ENCODE measurements around the gene AGMO. TPM values are rescaled to one million over a fixed set of nuclear protein-coding genes. Genes with fewer than 3 reads are reported as not detected.

AGMO gene
- total RNA-seq (under 1 TPM in 3 of 9 donors, not detected in 6; 0.11 to 0.34 (median 0.15) TPM), polyA plus RNA-seq (under 1 TPM in 2 of 3 donors, not detected in 1; 0.05 to 0.30 TPM)
- long read RNA-seq, donor 1 = 0 reads
- long read RNA-seq, donor 2 = 0 reads
- long read RNA-seq, donor 3 = 0 reads
- long read RNA-seq, donor 4 = 0 reads
- long read RNA-seq, donor 5, partial matches to known transcripts = 0 of 1 reads
- long read RNA-seq, donor 5, other reads (novel, unspliced or antisense) = 0 of 1 reads
- long read RNA-seq, donor 6 = 0 reads
- long read RNA-seq, donor 7 = 0 reads
- long read RNA-seq, donor 8 = 0 reads
- long read RNA-seq, donor 9 = 0 reads
- long read RNA-seq, donor 10 = 0 reads

DNA sequence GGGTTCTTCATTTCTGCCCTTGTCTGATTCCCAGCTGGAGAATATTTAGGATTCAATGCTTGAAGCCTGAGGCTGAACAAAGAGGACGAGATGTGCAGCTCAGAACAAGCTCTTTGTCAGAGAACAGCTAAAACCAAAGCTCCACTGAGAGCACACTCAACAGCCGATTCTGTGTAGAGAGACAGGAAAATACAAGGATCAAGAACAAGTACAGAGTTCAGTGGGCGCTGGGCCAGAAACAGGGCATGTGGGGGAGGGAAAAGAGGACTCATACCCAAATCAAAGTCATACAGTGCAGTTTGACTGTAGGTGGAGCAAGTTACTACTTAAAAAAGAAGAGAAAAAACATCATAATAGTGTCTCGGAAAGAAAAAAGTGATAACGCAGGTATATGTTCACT, at the start of gene AGMO:
Gene AGMO, minus strand, starts transcription at position 181 of the 400 bp plus-strand sequence.
- TF ChIP-seq POLR2A (IDR thresholded peaks at IDR 0.05) = no peak
- TF ChIP-seq, protein P1, sequence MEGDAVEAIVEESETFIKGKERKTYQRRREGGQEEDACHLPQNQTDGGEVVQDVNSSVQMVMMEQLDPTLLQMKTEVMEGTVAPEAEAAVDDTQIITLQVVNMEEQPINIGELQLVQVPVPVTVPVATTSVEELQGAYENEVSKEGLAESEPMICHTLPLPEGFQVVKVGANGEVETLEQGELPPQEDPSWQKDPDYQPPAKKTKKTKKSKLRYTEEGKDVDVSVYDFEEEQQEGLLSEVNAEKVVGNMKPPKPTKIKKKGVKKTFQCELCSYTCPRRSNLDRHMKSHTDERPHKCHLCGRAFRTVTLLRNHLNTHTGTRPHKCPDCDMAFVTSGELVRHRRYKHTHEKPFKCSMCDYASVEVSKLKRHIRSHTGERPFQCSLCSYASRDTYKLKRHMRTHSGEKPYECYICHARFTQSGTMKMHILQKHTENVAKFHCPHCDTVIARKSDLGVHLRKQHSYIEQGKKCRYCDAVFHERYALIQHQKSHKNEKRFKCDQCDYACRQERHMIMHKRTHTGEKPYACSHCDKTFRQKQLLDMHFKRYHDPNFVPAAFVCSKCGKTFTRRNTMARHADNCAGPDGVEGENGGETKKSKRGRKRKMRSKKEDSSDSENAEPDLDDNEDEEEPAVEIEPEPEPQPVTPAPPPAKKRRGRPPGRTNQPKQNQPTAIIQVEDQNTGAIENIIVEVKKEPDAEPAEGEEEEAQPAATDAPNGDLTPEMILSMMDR (IDR thresholded peaks at IDR 0.05) = no peak
- H3K9me3 ChIP-seq (replicated peaks in 1 of 3) = no peaks in the 10 kb centered on the region
- H3K27me3 ChIP-seq = no peaks in the 10 kb centered on the region
- H3K4me3 ChIP-seq = no peak within 1 kb of the TSS
- no peaks in the 10 kb centered on the region for H3K4me1 ChIP-seq (replicated peaks in 1 of 2)
- H3K36me3 ChIP-seq (replicated peaks in 1 of 2) = no peaks in the 10 kb centered on the region
- 55 to 64% (median 61%) methylated on average over 5 of the region's 5 CpGs for WGBS, 4 donors
- DNase-seq = peak in 1 of 7 donors; percentile 9
- H3K27ac ChIP-seq = no peak within 1 kb of the TSS
- intact Hi-C loops (cut with DNase I) = no loop called here

DNA sequence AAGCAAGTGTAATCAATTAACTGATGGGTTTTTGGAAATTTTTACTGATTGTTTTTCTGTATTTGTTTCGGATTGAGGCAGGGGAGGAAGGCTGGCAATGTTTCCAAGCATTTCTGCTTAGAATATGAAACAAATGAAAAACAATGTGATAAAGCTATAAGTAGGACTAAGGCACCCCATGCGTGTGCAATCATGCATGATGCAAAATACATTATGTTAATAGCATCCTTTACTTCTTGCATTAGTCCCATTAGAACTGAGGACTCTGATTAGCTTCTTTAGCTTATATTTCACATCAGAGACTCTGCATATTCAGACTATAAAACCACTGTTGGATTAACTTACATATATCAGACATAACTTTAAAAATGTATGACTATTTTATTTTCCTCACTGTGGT, 48.7 kb upstream of the AGMO start:
- H3K9me3 ChIP-seq (replicated peaks in 1 of 3) = no peaks in the 10 kb centered on the region
- TF ChIP-seq, protein P1 (IDR thresholded peaks at IDR 0.05) = no peak
- no peak for TF ChIP-seq POLR2A (IDR thresholded peaks at IDR 0.05)
- no peaks in the 10 kb centered on the region for H3K36me3 ChIP-seq (replicated peaks in 1 of 2)
- no peak overlapping the region for H3K4me3 ChIP-seq
- H3K27ac ChIP-seq = no peak overlapping the region
- intact Hi-C loops (cut with DNase I) = no loop called here
- no peaks in the 10 kb centered on the region for H3K4me1 ChIP-seq (replicated peaks in 1 of 2)
- DNase-seq = no peak
- WGBS, 4 donors = 62 to 78% (median 65%) methylated on average over 2 of the region's 2 CpGs
- no peaks in the 10 kb centered on the region for H3K27me3 ChIP-seq

DNA sequence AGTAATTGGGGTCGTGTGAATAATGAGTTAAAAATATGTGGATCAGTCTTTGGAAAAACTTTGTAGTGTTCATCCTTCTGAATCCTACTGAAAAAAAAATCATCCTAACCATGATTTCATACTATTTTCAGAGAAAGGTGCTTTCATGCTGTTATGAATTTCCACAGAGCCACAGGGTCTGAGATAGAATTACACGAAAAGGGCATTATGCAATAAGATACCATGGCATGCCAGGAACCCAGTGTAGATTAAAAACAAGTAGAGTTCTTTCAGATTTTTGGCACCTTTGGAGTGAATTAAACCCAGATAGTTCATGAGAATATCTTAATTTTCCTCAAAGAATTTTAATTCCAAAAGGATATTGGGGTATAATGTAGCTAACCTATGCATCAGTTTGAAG, 47.5 kb upstream of the AGMO start:
- Histone ChIP-seq H3K27me3 (no peaks in the 10 kb centered on the region), H3K27ac (no peak overlapping the region), H3K4me3 (no peak overlapping the region), H3K9me3 (replicated peaks in 1 of 3) (no peaks in the 10 kb centered on the region), H3K36me3 (replicated peaks in 1 of 2) (no peaks in the 10 kb centered on the region), H3K4me1 (replicated peaks in 1 of 2) (no peaks in the 10 kb centered on the region)
- TF ChIP-seq POLR2A (IDR thresholded peaks at IDR 0.05) = no peak
- 64 to 77% (median 73%) methylated on average over 2 of the region's 2 CpGs for WGBS, 4 donors
- intact Hi-C loops (cut with DNase I) = no loop called here
- no peak for DNase-seq

DNA sequence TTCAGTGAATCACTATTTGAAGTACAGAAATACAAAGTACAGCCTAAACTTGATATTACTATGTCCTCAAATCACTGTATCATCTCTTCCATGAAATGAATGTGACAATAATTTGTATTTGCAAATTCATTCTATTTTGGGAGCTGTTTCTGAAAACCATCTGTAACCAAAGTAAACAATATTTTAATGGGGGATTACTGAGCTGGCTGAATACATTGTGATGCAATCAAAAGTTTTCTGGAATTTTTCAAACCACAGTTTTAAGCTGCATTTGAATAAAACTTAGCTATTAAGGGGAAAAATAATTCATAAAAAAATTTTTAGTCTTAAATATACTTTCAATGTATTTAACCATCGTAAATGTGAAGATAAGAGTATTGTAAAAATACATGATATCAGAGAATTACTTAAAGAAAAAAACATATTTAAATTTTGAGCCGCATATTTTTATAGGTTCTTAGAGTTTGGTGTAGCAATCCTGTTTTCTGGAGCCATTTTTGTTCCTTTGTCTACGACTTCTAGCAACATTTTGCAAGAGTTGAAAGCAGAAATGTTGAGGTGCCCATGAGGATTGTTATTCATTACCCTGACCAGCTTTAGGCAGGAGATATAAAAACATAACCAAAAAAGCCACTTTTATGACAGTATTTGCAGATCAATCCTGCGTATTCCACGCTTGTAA, 45.9 kb upstream of the AGMO start:
- no peaks in the 10 kb centered on the region for H3K9me3 ChIP-seq (replicated peaks in 1 of 3)
- H3K27me3 ChIP-seq = no peaks in the 10 kb centered on the region
- H3K27ac ChIP-seq = no peak overlapping the region
- no peak for TF ChIP-seq POLR2A (IDR thresholded peaks at IDR 0.05)
- TF ChIP-seq, protein P1 (IDR thresholded peaks at IDR 0.05) = no peak
- no peak for DNase-seq
- no peak overlapping the region for H3K4me3 ChIP-seq
- WGBS, 4 donors = 76 to 82% (median 77%) methylated on average over 5 of the region's 5 CpGs
- no peaks in the 10 kb centered on the region for H3K4me1 ChIP-seq (replicated peaks in 1 of 2)
- intact Hi-C loops (cut with DNase I) = no loop called here
- no peaks in the 10 kb centered on the region for H3K36me3 ChIP-seq (replicated peaks in 1 of 2)
